Stimulated activated CD8-positive, alpha-beta memory T cell treated with anti-CD3 and anti-CD28 coated beads, Interleukin-15, amount 100 ng/mL, for 4 hours (primary cell): ENCODE data around the gene LIMD2.

Experiments used
- DNase-seq, 2 donors: peaks; one replicate each; pipeline ENCODE4 v3.0.0-alpha.2; 2020; ENCODE audit warnings: low read depth in 2 of 2

Gene LIMD2

GRCh38 chr17:63681530-63681929 is 18.4 kb downstream of the LIMD2 start:
- no peak for DNase-seq

- no peak for DNase-seq
Observed at GRCh38 chr17:63680700-63681099, 19.2 kb downstream of the LIMD2 start.

- no peak for DNase-seq
Observed at GRCh38 chr17:63679214-63679613, 20.7 kb downstream of the LIMD2 start.

- no peak for DNase-seq
Observed at GRCh38 chr17:63676584-63676983, 23.3 kb downstream of the LIMD2 start.

- DNase-seq: no peak
Observed at GRCh38 chr17:63675607-63676546, 24.0 kb downstream of the LIMD2 start.

- DNase-seq: no peak
Observed at GRCh38 chr17:63675231-63675606, 24.7 kb downstream of the LIMD2 start.

GRCh38 chr17:63672856-63673255 is 27.1 kb downstream of the LIMD2 start:
- DNase-seq: no peak

GRCh38 chr17:63665527-63666214 is 34.3 kb downstream of the LIMD2 start:
- DNase-seq: no peak

- DNase-seq: no peak
Observed at GRCh38 chr17:63659850-63660249, 40.1 kb downstream of the LIMD2 start.

- DNase-seq: no peak
Observed at GRCh38 chr17:63658366-63658765, 41.6 kb downstream of the LIMD2 start.

GRCh38 chr17:63657786-63658185 is 42.1 kb downstream of the LIMD2 start:
- no peak for DNase-seq

GRCh38 chr17:63653050-63653449 is 46.9 kb downstream of the LIMD2 start:
- DNase-seq: no peak

GRCh38 chr17:63652106-63652505 is 47.8 kb downstream of the LIMD2 start:
- no peak for DNase-seq

- no peak for DNase-seq
Observed at GRCh38 chr17:63649813-63650212, 50.1 kb downstream of the LIMD2 start.

GRCh38 chr17:63647936-63648335 is 52.0 kb downstream of the LIMD2 start:
- DNase-seq: no peak

GRCh38 chr17:63647065-63647725 is 52.7 kb downstream of the LIMD2 start:
- DNase-seq: no peak

- no peak for DNase-seq
Observed at GRCh38 chr17:63646488-63646806, 53.5 kb downstream of the LIMD2 start.
